SK-MEL-5 (cell line): ENCODE results near the gene TIAM1. TPM values are rescaled to one million over a fixed set of nuclear protein-coding genes. Genes with fewer than 3 reads are reported as not detected.

Experiments
- DNase-seq: peaks from one replicate; pipeline ENCODE4 v3.0.0-alpha.2; 2016; ENCODE audit warnings: low read depth, low spot score
- in situ Hi-C: cut with HindIII; loops from 2 replicates; pipeline ENCODE4 v1.10.0; 2016; ENCODE audit warnings: low sequenced_read_pairs, high pct_unique_total_duplicates, low pct_unique_long_range_greater_than_20kb
- total RNA-seq: library from RNA; depleted of rRNA; stranded (reverse); fragments of >200 nt; shearing (Covaris generic); gene quantifications from 2 replicates; pipeline ENCODE4 v1.2.3, GENCODE V29; 2014

Gene TIAM1
- total RNA-seq, 1 experiment from 2014 or later = 4.3 TPM

GRCh38 chr21:31363720-31364119 lies 19.7 kb upstream of the TIAM1 start:
- no peak for DNase-seq
- in situ Hi-C loops = no loop called here

GRCh38 chr21:31360717-31361116 lies 16.7 kb upstream of the TIAM1 start:
- in situ Hi-C loops = no loop called here
- no peak for DNase-seq

- in situ Hi-C loops = no loop called here
- DNase-seq = no peak
Observed at GRCh38 chr21:31358158-31358557, 14.1 kb upstream of the TIAM1 start.

GRCh38 chr21:31356440-31356839 lies 12.4 kb upstream of the TIAM1 start:
- in situ Hi-C loops = no loop called here

GRCh38 chr21:31354604-31355443 lies 10.8 kb upstream of the TIAM1 start:
- no peak for DNase-seq
- in situ Hi-C loops = no loop called here

More at GRCh38 chr21:31356440-31356839, 12.4 kb upstream of the TIAM1 start:
- DNase-seq = no peak

DNA sequence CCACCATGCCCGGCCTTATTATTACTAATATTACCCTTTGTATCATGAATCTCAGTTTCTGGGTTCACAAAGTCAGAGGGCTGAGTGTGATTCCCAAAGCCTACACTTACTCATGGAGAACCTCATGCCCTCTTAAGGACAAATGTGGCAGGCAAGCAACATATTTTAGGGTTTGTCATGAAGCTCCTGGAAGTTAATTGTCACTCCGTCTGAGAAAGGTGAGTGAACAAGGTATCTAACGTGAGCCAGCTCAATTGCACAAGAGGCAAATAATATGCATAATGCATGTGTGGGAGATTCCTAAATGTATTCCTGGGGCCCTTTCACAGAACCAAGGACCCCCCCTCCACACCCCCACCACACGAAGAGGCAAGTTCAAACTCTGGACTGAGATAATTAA lies 10.1 kb upstream of the TIAM1 start:
- in situ Hi-C loops = no loop called here

DNA sequence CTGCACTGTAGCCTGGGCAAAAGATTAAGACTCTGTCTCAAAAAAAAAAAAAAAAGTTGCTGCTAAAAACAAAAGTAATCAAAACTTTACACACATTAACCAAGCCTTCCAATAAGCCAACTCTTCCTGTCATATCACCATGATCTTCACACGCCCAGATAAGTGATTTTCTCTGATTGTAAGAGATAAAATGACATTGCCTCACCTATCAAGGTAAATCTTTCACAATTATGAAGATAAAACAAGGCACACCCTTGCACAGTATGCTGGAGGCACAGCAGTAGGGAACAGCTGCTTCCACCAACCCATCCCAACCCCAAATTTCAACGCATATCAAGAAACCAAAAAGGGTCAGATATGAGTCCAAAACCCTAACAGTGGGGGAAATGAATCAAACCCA lies 8.8 kb upstream of the TIAM1 start:
- DNase-seq = no peak
- in situ Hi-C loops = no loop called here

More for the DNA sequence above, 10.1 kb upstream of the TIAM1 start:
- DNase-seq = no peak

- in situ Hi-C loops = no loop called here
- DNase-seq = no peak
Observed at GRCh38 chr21:31351960-31352359, 7.9 kb upstream of the TIAM1 start.

DNA sequence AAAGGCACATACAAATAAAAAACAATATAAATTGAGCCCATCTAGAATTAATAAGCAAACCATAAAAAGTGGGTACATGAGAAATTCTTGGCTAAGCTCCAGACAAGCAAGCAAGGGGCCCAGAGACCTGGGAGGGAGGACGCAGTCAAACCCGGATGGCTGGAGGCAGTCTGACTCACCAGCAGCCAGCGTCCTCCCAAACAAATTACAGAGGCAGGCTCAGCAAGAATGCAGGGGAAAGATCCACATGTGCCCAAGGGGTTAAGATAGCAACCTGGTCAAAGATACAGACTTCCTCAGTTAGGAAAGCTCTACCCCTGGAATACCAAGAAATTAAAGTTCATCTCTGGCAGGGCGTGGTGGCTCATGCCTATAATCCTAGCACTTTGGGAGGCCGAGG lies 7.4 kb upstream of the TIAM1 start:
- DNase-seq = peak; percentile 15
- in situ Hi-C loops = no loop called here

GRCh38 chr21:31349208-31349607 lies 5.1 kb upstream of the TIAM1 start:
- DNase-seq = peak; percentile 56
- in situ Hi-C loops = no loop called here

DNA sequence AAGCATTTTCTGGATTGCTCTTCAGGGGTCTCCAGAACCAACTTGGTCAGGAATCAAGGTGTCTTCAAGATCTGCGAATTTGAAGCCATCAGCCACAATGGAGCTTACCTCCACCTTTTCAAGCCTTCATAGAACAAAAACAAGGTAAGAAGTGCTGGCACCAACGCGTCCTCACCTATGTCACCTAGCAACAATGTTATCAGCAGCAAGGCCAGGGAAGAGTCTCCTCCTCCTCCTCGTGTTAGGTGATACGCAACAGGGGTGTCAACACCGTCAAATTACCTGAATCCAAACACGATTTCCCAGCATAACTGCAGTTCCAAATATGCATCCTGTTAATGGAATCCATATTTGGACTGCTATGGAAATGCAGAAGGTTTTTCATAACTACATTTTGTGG lies 4.1 kb upstream of the TIAM1 start:
- in situ Hi-C loops = no loop called here
- DNase-seq = no peak

- peak; percentile 70 for DNase-seq
- in situ Hi-C loops = no loop called here
Observed at GRCh38 chr21:31347435-31348032, 3.5 kb upstream of the TIAM1 start.

DNA sequence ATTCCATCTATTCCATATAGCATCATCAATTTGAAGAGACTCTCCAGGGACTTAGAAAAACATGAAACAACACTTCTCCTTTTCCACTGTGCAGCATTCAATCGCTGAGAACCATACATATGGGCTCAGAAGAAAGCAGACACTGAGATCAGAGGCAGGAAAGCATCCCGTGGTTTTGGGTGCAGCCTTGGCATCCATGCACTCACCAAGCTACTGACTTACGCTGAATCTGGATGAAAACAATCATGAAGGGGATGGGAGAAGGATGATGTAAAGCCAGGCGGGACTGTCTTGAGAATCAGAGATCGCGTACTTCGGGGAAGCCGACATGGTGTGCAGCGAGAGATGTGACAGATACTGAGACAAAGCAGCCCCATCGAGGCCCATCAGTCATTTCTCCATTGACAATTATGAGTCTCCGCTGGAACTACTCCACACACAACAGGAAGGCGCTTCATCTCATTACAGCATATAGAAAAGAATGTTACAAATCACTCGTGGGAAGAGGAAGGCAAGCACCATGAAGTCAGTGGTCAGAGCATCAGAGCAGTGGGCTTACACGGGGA lies 2.3 kb upstream of the TIAM1 start:
- in situ Hi-C loops = no loop called here
- no peak for DNase-seq

DNA sequence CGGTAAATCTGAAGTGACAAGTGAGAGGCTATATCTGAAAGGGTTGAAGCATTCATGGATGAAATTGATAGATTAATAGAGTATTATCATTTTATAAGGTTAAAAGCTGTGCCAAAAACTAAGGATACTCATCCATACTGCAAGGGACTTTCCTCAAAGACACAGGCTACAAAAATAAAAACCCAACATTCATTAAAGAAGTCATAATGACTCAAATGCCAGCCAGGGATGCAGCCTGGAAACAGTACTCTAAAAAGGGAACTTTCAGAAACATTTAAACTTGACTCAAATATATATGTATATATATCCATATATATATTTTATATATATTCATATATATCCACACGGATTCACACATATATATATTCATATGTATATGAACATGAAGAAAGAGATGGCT lies 1.1 kb upstream of the TIAM1 start:
- in situ Hi-C loops = no loop called here
- DNase-seq = no peak

DNA sequence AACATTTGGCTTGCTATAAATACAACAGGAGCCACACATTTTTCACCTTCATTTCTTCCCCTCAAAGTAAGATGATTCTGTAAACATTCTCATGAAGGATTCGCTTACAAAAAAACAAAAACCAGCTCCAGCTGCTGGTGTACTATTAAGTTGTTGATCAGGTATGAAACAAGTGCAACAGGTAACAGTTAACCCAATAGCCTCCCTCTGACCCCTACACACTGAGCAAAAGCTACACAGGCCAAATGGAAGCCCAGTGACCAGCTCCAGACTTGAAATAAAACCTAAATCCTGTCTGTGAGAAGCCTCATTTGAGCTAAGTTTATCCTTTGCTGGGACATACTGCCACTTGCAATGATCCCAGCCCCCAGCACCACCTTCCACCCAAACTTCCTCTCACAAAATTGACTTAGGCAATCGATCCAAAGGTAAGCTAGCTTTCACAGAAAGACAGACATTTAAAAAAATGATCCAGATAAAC lies 991 bp downstream of the TIAM1 start:
- DNase-seq = no peak
- in situ Hi-C loops = no loop called here

- in situ Hi-C loops = no loop called here
- no peak for DNase-seq
Observed at GRCh38 chr21:31342348-31342747, 1.7 kb downstream of the TIAM1 start.

DNA sequence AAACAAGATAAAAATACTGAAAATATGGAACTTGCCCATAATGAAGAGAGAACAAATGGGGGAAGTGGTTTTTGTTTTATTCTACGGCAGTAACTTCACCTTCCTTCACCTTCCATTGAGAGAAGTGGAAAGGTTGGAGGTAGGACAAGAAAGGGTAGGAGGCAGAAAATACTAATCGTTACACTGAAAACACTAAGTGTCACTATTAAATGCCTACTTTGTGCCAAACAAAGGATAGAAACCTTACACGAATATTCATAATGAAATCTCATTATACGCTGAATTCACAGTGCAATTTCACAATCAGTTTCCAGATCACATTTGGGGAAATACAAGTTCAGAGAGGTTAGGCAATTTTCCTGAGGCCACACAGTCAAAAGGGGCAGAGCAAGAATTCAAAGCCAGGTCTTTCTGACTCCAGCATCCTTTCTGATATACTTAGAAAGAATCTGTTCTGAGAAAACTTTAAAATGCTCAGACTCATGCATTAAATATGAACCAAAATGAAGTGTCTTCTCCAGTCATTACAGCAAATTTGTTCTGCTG lies 3.0 kb downstream of the TIAM1 start:
- DNase-seq = no peak
- in situ Hi-C loops = no loop called here

- in situ Hi-C loops = no loop called here
- DNase-seq = no peak
Observed at GRCh38 chr21:31340514-31340913, 3.5 kb downstream of the TIAM1 start.
